ENCODE results near the gene NTN3.
A peak's percentile ranks its signal among the peaks of the same experiment; 100 is the strongest.

Gene NTN3

GRCh38 chr16:2513405-2514332 lies 42.6 kb downstream of the NTN3 start, which contains the start of gene ATP6V0C:
Gene ATP6V0C (plus strand): TSS chr16:2513952. CDS start chr16:2514104, 152 bp downstream.
- Histone ChIP-seq H3K9me3 (ENCODE audit: severe bottlenecking) (no peaks in the 10 kb centered on the region), H3K27ac (peak within 1 kb of the TSS; percentile 92), H3K36me3 (peaks cover 21% of the 10 kb centered on the region), H3K27me3 (ENCODE audit: insufficient read depth, low read depth, severe bottlenecking) (no peaks in the 10 kb centered on the region), H3K4me3 (ENCODE audit: low read depth, low read length) (peak within 1 kb of the TSS; percentile 73)
- DNase-seq = peak; percentile 92
- TF ChIP-seq CTCF (IDR thresholded peaks at IDR 0.05; ENCODE audit: low read depth, low read length) = no peak

- no peak for TF ChIP-seq CTCF (IDR thresholded peaks at IDR 0.05; ENCODE audit: low read depth, low read length)
- no peaks in the 10 kb centered on the region for H3K27me3 ChIP-seq (ENCODE audit: insufficient read depth, low read depth, severe bottlenecking)
- H3K27ac ChIP-seq = peak overlapping the region; percentile 92
- H3K4me3 ChIP-seq (ENCODE audit: low read depth, low read length) = peak overlapping the region; percentile 73
- no peak for DNase-seq
- no peaks in the 10 kb centered on the region for H3K9me3 ChIP-seq (ENCODE audit: severe bottlenecking)
- H3K36me3 ChIP-seq = peaks cover 29% of the 10 kb centered on the region
Measured at GRCh38 chr16:2514333-2515179, 43.5 kb downstream of the NTN3 start.

- Histone ChIP-seq H3K9me3 (ENCODE audit: severe bottlenecking) (no peaks in the 10 kb centered on the region), H3K36me3 (peaks cover 30% of the 10 kb centered on the region), H3K4me3 (ENCODE audit: low read depth, low read length) (peak overlapping the region; percentile 73), H3K27ac (peak overlapping the region; percentile 54), H3K27me3 (ENCODE audit: insufficient read depth, low read depth, severe bottlenecking) (no peaks in the 10 kb centered on the region)
- DNase-seq = no peak
- TF ChIP-seq CTCF (IDR thresholded peaks at IDR 0.05; ENCODE audit: low read depth, low read length) = no peak
Measured at GRCh38 chr16:2515180-2515851, 44.2 kb downstream of the NTN3 start.

GRCh38 chr16:2516391-2517240 lies 45.5 kb downstream of the NTN3 start:
- DNase-seq = no peak
- Histone ChIP-seq H3K9me3 (ENCODE audit: severe bottlenecking) (no peaks in the 10 kb centered on the region), H3K27me3 (ENCODE audit: insufficient read depth, low read depth, severe bottlenecking) (no peaks in the 10 kb centered on the region), H3K4me3 (ENCODE audit: low read depth, low read length) (no peak overlapping the region), H3K36me3 (peaks cover 37% of the 10 kb centered on the region), H3K27ac (no peak overlapping the region)
- TF ChIP-seq CTCF (IDR thresholded peaks at IDR 0.05; ENCODE audit: low read depth, low read length) = no peak

Data from WERI-Rb-1 (cell line).